ACC112 (cell line): Measurements from ENCODE around the gene ALDH4A1.

ENCODE experiments used
- H2AFZ ChIP-seq: fragments of 200-600 bp; sonication (generic); one replicate; pipeline ENCODE4 v1.6.0; 2017; ENCODE audit warnings: antibody characterized with exemption, low read length; ENCODE audit not compliant: unreplicated experiment
- H3K27ac ChIP-seq: fragments of 200-600 bp; sonication (generic); 2 replicates; pipeline ENCODE4 v1.5.1; 2014; ENCODE audit warnings: low read depth, mild to moderate bottlenecking, antibody characterized with exemption, low read length, moderate library complexity
- H3K27me3 ChIP-seq: fragments of 200-600 bp; sonication (generic); 2 replicates; pipeline ENCODE4 v1.6.1; 2014; ENCODE audit warnings: mild to moderate bottlenecking, antibody characterized with exemption, low read length, moderate library complexity, mixed read lengths; ENCODE audit not compliant: insufficient read depth
- H3K36me3 ChIP-seq: fragments of 200-600 bp; sonication (generic); 2 replicates; pipeline ENCODE4 v1.6.1; 2016; ENCODE audit warnings: mild to moderate bottlenecking, antibody characterized with exemption, low read length, moderate library complexity, mixed read lengths; ENCODE audit not compliant: insufficient read depth
- H3K4me1 ChIP-seq: fragments of 200-600 bp; sonication (generic); one replicate; pipeline ENCODE4 v1.6.1; 2016; ENCODE audit warnings: low read length, mixed read lengths; ENCODE audit not compliant: insufficient read depth, unreplicated experiment, control insufficient read depth
- H3K4me3 ChIP-seq: fragments of 200-600 bp; sonication (generic); 2 replicates; pipeline ENCODE4 v1.5.1; 2014; ENCODE audit warnings: mild to moderate bottlenecking, low read depth, low read length
- H3K79me2 ChIP-seq: fragments of 200-600 bp; sonication (generic); one replicate; pipeline ENCODE4 v1.6.0; 2016; ENCODE audit warnings: low read length; ENCODE audit not compliant: control insufficient read depth, unreplicated experiment, insufficient read depth

ALDH4A1 gene

GRCh38 chr1:18902523-18903290 is at the start of gene ALDH4A1:
Gene ALDH4A1 (minus strand): TSS chr1:18902555. CDS start chr1:18902523, 32 bp downstream.
- H3K36me3 ChIP-seq, result no peaks in the 10 kb centered on the region
- peak within 1 kb of the TSS; percentile 84 for H3K4me3 ChIP-seq
- H2AFZ ChIP-seq, result peak within 1 kb of the TSS; percentile 89
- H3K4me1 ChIP-seq, result no peaks in the 10 kb centered on the region
- H3K27ac ChIP-seq, result peak within 1 kb of the TSS; percentile 59
- no peaks in the 10 kb centered on the region for H3K79me2 ChIP-seq
- no peaks in the 10 kb centered on the region for H3K27me3 ChIP-seq

GRCh38 chr1:18951818-18952391 is 49.5 kb upstream of the ALDH4A1 start:
- H3K4me3 ChIP-seq, result no peak overlapping the region
- peaks cover 48% of the 10 kb centered on the region for H3K4me1 ChIP-seq
- peaks cover 44% of the 10 kb centered on the region for H3K79me2 ChIP-seq
- H2AFZ ChIP-seq, result no peak overlapping the region
- no peak overlapping the region for H3K27ac ChIP-seq
- no peaks in the 10 kb centered on the region for H3K27me3 ChIP-seq
- H3K36me3 ChIP-seq, result no peaks in the 10 kb centered on the region

- Histone ChIP-seq H2AFZ (no peak overlapping the region), H3K27me3 (no peaks in the 10 kb centered on the region), H3K79me2 (peaks cover 45% of the 10 kb centered on the region), H3K4me3 (no peak overlapping the region), H3K27ac (peak overlapping the region; percentile 73; the same call in 1 of the 2 replicates), H3K4me1 (peaks cover 48% of the 10 kb centered on the region), H3K36me3 (no peaks in the 10 kb centered on the region)
Observed at GRCh38 chr1:18951416-18951815, 49.1 kb upstream of the ALDH4A1 start.

- H3K27ac ChIP-seq, result peak overlapping the region; percentile 73
- peak overlapping the region; percentile 94 for H2AFZ ChIP-seq
- H3K4me3 ChIP-seq, result peak overlapping the region; percentile 69
- peaks cover 40% of the 10 kb centered on the region for H3K79me2 ChIP-seq
- H3K36me3 ChIP-seq, result no peaks in the 10 kb centered on the region
- H3K27me3 ChIP-seq, result no peaks in the 10 kb centered on the region
- peaks cover 48% of the 10 kb centered on the region for H3K4me1 ChIP-seq
Observed at GRCh38 chr1:18950401-18951026, 48.2 kb upstream of the ALDH4A1 start.

- Histone ChIP-seq H3K79me2 (peaks cover 38% of the 10 kb centered on the region), H2AFZ (peak overlapping the region; percentile 94), H3K27ac (peak overlapping the region; percentile 73)
Observed at GRCh38 chr1:18949686-18950400, 47.5 kb upstream of the ALDH4A1 start.

GRCh38 chr1:18948913-18949685 is 46.7 kb upstream of the ALDH4A1 start:
- Histone ChIP-seq H3K27ac (peak overlapping the region; percentile 73), H2AFZ (peak overlapping the region; percentile 94), H3K27me3 (no peaks in the 10 kb centered on the region), H3K79me2 (peaks cover 34% of the 10 kb centered on the region), H3K4me3 (peak overlapping the region; percentile 69), H3K4me1 (peaks cover 37% of the 10 kb centered on the region), H3K36me3 (no peaks in the 10 kb centered on the region)

More at GRCh38 chr1:18949686-18950400, 47.5 kb upstream of the ALDH4A1 start:
- Histone ChIP-seq H3K4me1 (peaks cover 45% of the 10 kb centered on the region), H3K27me3 (no peaks in the 10 kb centered on the region), H3K4me3 (peak overlapping the region; percentile 69), H3K36me3 (no peaks in the 10 kb centered on the region)

GRCh38 chr1:18948048-18948912 is 45.9 kb upstream of the ALDH4A1 start:
- peak overlapping the region; percentile 73 for H3K27ac ChIP-seq
- peaks cover 36% of the 10 kb centered on the region for H3K4me1 ChIP-seq
- no peak overlapping the region for H3K4me3 ChIP-seq

GRCh38 chr1:18947570-18947969 is 45.2 kb upstream of the ALDH4A1 start:
- Histone ChIP-seq H3K4me1 (peaks cover 36% of the 10 kb centered on the region), H3K79me2 (peaks cover 33% of the 10 kb centered on the region), H3K4me3 (no peak overlapping the region), H3K27ac (no peak overlapping the region), H3K36me3 (no peaks in the 10 kb centered on the region), H3K27me3 (no peaks in the 10 kb centered on the region), H2AFZ (no peak overlapping the region)

More at GRCh38 chr1:18948048-18948912, 45.9 kb upstream of the ALDH4A1 start:
- no peaks in the 10 kb centered on the region for H3K27me3 ChIP-seq
- H2AFZ ChIP-seq, result peak overlapping the region; percentile 29
- H3K36me3 ChIP-seq, result no peaks in the 10 kb centered on the region
- H3K79me2 ChIP-seq, result peaks cover 34% of the 10 kb centered on the region

GRCh38 chr1:18946550-18947381 is 44.4 kb upstream of the ALDH4A1 start:
- Histone ChIP-seq H3K27ac (no peak overlapping the region), H3K4me1 (peaks cover 36% of the 10 kb centered on the region), H3K4me3 (no peak overlapping the region), H3K27me3 (no peaks in the 10 kb centered on the region), H2AFZ (no peak overlapping the region), H3K36me3 (no peaks in the 10 kb centered on the region), H3K79me2 (peaks cover 34% of the 10 kb centered on the region)
